ENCODE measurements around the gene RNF167.
"Not testable (repeated sequence)": the region's sequence is repeated elsewhere in the genome, so short reads cannot be mapped to it uniquely, and the experiment has no call there.

Gene RNF167

GRCh38 chr17:4903051-4903818 is 36.8 kb upstream of the RNF167 start, which contains the start of gene CHRNE:
CHRNE (minus strand) TSS chr17:4903098; CDS start chr17:4903063, 35 bp downstream.
- DNase-seq: peak; percentile 67 to 80

DNA sequence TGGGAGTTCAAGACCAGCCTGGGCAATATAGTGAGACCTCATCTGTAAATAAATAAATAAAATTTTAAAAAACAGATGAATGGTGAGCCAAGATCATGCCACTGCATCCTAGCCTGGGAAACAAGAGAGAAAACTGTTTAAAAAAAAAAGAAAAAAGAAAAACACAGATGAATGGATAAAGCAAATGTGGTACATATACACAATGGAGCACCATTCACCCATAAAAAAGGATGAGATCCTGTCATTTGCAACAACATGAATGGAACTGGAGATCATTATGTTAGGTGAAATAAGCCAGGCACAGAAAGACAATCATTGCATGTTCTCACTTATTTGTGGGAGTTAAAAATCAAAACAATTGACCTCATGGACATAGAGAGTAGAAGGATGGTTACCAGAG is 33.4 kb upstream of the RNF167 start:
- DNase-seq: not testable (repeated sequence)

DNA sequence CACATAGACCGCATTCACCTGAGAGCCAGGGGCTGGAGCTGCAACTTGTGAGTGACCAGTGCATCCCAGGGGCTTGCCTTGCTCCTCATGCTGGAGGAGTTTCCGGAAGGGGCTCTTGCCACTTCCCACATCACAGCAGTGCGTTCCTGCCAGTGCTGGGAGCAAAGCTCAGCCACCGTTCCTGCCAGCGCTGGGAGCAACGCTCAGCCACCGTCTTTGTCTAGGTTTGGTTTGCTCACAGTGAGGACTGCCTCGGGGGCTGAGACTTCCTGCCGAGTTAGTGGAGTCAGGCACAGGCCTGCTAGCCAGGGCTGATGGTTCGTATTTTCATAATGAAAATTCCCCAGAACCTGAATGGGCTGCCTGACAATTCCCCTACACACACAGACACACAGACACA is 31.8 kb upstream of the RNF167 start:
- no peak for DNase-seq

DNA sequence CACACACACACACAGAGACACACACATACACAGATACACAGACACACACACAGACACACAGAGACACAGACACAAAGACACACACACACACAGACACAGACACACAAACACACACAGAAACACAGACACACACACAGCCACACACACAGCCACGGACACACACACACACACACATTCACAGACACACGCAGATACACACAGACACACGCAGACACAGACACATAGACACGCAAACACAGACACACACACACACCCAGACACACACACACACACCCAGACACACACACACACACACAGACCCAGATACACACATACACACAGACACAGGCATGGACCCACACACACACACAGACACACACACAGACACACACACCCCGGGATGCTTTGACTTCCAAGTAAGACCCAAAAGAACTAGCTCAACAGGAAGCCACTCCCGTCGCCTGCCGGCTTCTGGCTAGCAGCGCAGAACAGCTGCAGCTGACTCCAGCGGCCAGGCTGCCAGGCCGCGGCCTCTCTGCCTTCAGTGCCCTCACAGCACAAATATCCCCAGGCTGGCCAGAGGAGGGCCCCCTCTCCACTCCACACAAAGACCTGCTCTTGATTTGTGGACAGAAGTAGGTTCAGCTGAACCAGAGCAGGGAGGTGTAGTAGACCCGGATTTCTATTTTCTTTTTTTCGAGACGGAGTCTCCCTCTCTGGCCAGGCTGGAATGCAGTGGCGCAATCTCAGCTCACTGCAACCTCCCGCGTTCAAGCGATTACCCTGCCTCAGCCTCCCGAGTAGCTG is 31.2 kb upstream of the RNF167 start:
- DNase-seq: peak; percentile 67 to 86

DNA sequence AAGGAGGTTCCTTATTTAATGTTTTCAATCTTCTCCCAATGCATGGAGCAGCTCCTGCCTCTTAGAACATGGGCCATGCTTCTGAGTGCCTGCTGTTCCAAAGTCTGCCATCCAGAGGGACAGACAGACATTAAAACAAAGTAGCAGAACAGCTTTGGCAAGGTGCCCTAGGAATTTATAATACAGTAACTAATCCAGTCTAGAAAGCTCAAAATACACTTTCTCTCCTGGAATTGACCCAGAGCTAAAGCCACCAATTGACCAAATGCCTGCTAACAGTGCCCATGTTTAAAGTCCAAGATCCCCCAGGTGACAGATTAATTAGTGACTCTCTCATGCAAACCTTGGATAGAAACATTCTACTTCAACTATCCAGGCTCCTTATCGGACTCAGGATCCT is 26.1 kb upstream of the RNF167 start:
- DNase-seq: no peak

GRCh38 chr17:4914551-4914950 is 25.5 kb upstream of the RNF167 start:
- DNase-seq: not testable (repeated sequence)

GRCh38 chr17:4919511-4920047 is 20.5 kb upstream of the RNF167 start:
- peak in 1 of 2 experiments; percentile 52 for DNase-seq

DNA sequence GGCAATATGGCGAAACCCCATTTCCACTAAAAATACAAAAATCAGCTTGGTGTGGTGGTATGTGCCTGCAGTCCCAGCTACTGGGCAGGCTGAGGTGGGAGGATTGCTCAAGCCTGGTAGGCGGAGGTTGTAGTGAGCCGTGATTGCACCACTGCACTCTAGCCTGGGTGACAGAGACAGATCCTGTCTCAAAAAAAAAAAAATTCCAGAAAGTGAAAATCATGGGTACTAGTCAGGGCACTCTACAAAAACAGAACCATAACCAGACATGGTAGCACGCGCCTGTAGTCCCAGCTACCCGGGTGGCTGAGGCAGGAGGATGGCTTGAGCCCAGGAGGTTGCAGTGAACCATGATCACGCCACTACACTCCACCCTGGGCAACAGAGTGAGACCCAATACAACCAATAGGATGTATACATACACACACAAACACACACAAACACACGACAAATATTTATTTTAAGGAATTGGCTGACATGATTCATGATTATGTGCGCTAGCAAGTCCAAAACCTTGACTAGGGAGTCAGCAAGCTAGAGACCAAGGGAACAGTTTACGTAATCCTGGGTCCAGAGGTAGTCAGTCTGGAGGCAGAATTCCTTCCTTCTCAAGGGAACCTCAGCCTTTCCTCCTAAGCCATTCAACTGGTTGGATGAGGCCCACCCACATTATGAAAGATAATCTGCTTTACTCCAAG is 19.6 kb upstream of the RNF167 start:
- no peak for DNase-seq

- DNase-seq: no peak
These were observed 18.7 kb upstream of the RNF167 start for GRCh38 chr17:4921320-4921719.

GRCh38 chr17:4926577-4927335 is 13.3 kb upstream of the RNF167 start:
- not testable (repeated sequence) for DNase-seq

DNA sequence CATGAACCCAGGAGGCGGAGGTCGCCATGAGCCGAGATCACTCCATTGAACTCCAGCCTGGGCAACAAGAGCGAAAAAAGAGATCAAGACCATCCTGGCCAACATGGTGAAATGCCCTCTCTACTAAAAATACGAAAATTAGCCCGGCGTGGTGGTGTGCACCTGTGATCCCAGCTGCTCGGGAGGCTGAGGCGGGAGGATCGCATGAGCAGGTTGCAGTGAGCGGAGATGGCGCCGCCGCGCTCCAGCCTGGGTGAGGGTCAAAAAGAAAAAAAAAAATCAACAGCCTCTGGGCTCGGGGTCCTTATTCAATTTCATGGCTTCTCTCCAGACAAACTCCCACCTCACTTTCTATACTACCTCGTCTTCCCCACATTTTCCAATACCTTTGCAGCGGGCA is 11.2 kb upstream of the RNF167 start:
- no peak for DNase-seq

GRCh38 chr17:4931963-4932362 is 8.1 kb upstream of the RNF167 start, which contains the start of gene GP1BA:
GP1BA (plus strand) TSS chr17:4932277; CDS start chr17:4932605, 328 bp downstream.
- DNase-seq: no peak

GRCh38 chr17:4932756-4933155 is 7.3 kb upstream of the RNF167 start:
- DNase-seq: no peak

GRCh38 chr17:4933646-4934045 is 6.4 kb upstream of the RNF167 start:
- DNase-seq: no peak

- no peak for DNase-seq
These were observed 5.7 kb upstream of the RNF167 start for GRCh38 chr17:4934173-4934979.

DNA sequence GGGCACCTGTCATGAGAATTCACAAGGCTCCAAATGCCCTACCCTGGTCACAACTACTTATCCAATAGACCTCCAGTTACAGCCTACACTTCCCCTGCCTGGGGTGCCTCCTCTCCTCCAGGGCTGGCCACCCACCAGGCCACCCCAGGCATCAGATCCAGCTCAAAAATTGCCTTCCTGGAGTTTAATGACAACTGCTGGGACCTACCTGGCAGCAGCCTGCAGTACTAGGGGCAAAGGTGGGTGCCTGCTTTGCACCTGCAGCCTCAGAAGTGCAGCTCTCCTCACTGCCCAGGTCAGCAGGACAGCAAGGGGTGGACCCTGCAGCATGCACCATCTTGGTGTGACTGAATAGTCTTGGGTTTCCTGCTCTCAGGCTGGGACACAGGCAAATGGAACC is 4.4 kb upstream of the RNF167 start:
- DNase-seq: no peak

GRCh38 chr17:4936436-4936835 is 3.6 kb upstream of the RNF167 start:
- no peak for DNase-seq

GRCh38 chr17:4937553-4937952 is 2.5 kb upstream of the RNF167 start:
- no peak for DNase-seq

GRCh38 chr17:4938069-4938491 is 2.0 kb upstream of the RNF167 start:
- DNase-seq: no peak

GRCh38 chr17:4938688-4939545 is 1.2 kb upstream of the RNF167 start:
- DNase-seq: peak in 1 of 2 experiments; percentile 48

- peak in 1 of 2 experiments; percentile 52 for DNase-seq
These were observed 597 bp upstream of the RNF167 start for GRCh38 chr17:4939546-4939795.
